GM12892 (cell line): ENCODE results near the gene SERPINA6.

ENCODE experiments used
- POLR2AphosphoS5 ChIP-seq: IDR thresholded peaks from 2 replicates; pipeline ENCODE4 v1.6.1; 2011; ENCODE audit warnings: low read depth, low read length, control low read depth
- TAF1 ChIP-seq: IDR thresholded peaks from 2 replicates; pipeline ENCODE4 v1.6.1; 2011; ENCODE audit warnings: low read depth, mild to moderate bottlenecking, control low read depth, low read length, borderline replicate concordance

GRCh38 chr14:94285158-94285557 lies 38.0 kb downstream of the SERPINA6 start:
- TF ChIP-seq POLR2AphosphoS5 = no peak
- no peak for TF ChIP-seq TAF1
